T-cell (primary cell): ENCODE data around the gene PLVAP. TPM values are rescaled to one million over a fixed set of nuclear protein-coding genes. Genes with fewer than 3 reads are reported as not detected.

Source experiments
- ATAC-seq, 4 experiments: fragments of 200-7000 bp in 3 of 4; fragments of 150-1000 bp in 1 of 4; cut with Tn5 transposase; replicated peaks in 1 of 4; 1 replicate in 3 of 4; 2 replicates in 1 of 4; pipeline ENCODE4 v1.10.0; 2021; ENCODE audit warnings: moderate library complexity in 3 of 4, mild to moderate bottlenecking in 2 of 4, moderate number of reproducible peaks in 1 of 4
- CTCF ChIA-PET, 2 donors: fragments of 300-600 bp; sonication (Branson Sonifier 250); formaldehyde crosslinking; loops; one replicate each; lab custom pipeline; 2022; ENCODE audit warnings: antibody characterized with exemption in 2 of 2; lab: Charles Lee
- POLR2A ChIA-PET, 2 donors: fragments of 300-600 bp; sonication (Branson Sonifier 250); formaldehyde crosslinking; loops; one replicate each; lab custom pipeline; 2022; ENCODE audit warnings: antibody characterized with exemption in 2 of 2; lab: Charles Lee
- DNase-seq, 35 experiments: peaks; one replicate each; pipeline versions ENCODE4 v3.0.0 to v3.0.0-alpha.2; 2013 to 2023
- H3K27ac ChIP-seq: one replicate; pipeline ENCODE4 v1.5.1; 2013; ENCODE audit warnings: low read length
- H3K27me3 ChIP-seq, 2 experiments: replicated peaks in 1 of 2; 1 replicate in 1 of 2; 2 replicates in 1 of 2; pipeline versions ENCODE4 v1.6.1 to v1.7.0; 2013; ENCODE audit warnings: low read length in 1 of 2, mixed read lengths in 1 of 2; ENCODE audit not compliant: control insufficient read depth in 2 of 2, insufficient read depth in 2 of 2; ENCODE audit errors: extremely low read depth in 1 of 2
- H3K36me3 ChIP-seq, 2 donors: 1 replicate in 1 of 2; 2 replicates in 1 of 2; pipeline versions ENCODE4 v1.6.1 to v1.7.0; 2013; ENCODE audit warnings: low read length in 1 of 2; ENCODE audit not compliant: control insufficient read depth in 2 of 2, insufficient read depth in 1 of 2; ENCODE audit errors: extremely low read depth in 1 of 2
- H3K4me1 ChIP-seq, 2 experiments: 1 replicate in 1 of 2; 2 replicates in 1 of 2; pipeline versions ENCODE4 v1.6.1 to v1.7.0; 2013; ENCODE audit warnings: low read length in 2 of 2, mixed read lengths in 1 of 2; ENCODE audit not compliant: insufficient read depth in 2 of 2, control insufficient read depth in 1 of 2; ENCODE audit errors: extremely low read depth in 1 of 2
- H3K4me3 ChIP-seq, 2 donors: 1 replicate in 1 of 2; 2 replicates in 1 of 2; pipeline versions ENCODE4 v1.5.1 to v1.7.0; 2013; ENCODE audit warnings: mild to moderate bottlenecking in 2 of 2, low read length in 1 of 2, moderate library complexity in 1 of 2; ENCODE audit not compliant: control insufficient read depth in 1 of 2; ENCODE audit errors: extremely low read depth in 1 of 2
- H3K9me3 ChIP-seq: 2 replicates; pipeline ENCODE4 v1.7.0; 2013
- H3K27ac Mint-ChIP-seq, 2 donors: one replicate each; pipeline ENCODE4 v1.8.0; 2020 to 2021; ENCODE audit warnings: mild to moderate bottlenecking in 2 of 2, mixed read lengths in 2 of 2
- H3K27me3 Mint-ChIP-seq, 2 donors: one replicate each; pipeline ENCODE4 v1.8.0; 2021 to 2022; ENCODE audit warnings: mixed read lengths in 2 of 2
- H3K36me3 Mint-ChIP-seq: one replicate; pipeline ENCODE4 v1.8.0; 2021; ENCODE audit warnings: mixed read lengths
- H3K4me1 Mint-ChIP-seq, 3 donors: one replicate each; pipeline ENCODE4 v1.8.0; 2020 to 2022; ENCODE audit warnings: mixed read lengths in 3 of 3, mild to moderate bottlenecking in 1 of 3
- H3K4me3 Mint-ChIP-seq, 3 donors: one replicate each; pipeline ENCODE4 v1.8.0; 2020 to 2022; ENCODE audit warnings: mild to moderate bottlenecking in 3 of 3, mixed read lengths in 3 of 3, moderate library complexity in 3 of 3
- H3K9me3 Mint-ChIP-seq, 3 donors: one replicate each; pipeline ENCODE4 v1.8.0; 2020 to 2022; ENCODE audit warnings: mixed read lengths in 3 of 3
- WGBS: methylation state at CpG from one replicate; pipeline ENCODE4 v1.1.5; 2013; ENCODE audit warnings: missing lambda C conversion rate; ENCODE audit not compliant: insufficient coverage; 5-methylcytosine and 5-hydroxymethylcytosine counted together
- total RNA-seq, 35 experiments: library from RNA in 6 of 35; stranded (reverse) in 6 of 35; fragments of 120-200 nt in 1 of 35; gene quantifications; one replicate each; pipeline versions ENCODE4 v1.2.1 to v1.2.4 and lab custom pipeline; 2013 to 2026

PLVAP gene
- total RNA-seq, 5 donors from 2014 or later (not counting 1 experiment from before 2014, with no cell fraction given), result 0.19 to 0.86 (median 0.48) TPM; not detected in 1

DNA sequence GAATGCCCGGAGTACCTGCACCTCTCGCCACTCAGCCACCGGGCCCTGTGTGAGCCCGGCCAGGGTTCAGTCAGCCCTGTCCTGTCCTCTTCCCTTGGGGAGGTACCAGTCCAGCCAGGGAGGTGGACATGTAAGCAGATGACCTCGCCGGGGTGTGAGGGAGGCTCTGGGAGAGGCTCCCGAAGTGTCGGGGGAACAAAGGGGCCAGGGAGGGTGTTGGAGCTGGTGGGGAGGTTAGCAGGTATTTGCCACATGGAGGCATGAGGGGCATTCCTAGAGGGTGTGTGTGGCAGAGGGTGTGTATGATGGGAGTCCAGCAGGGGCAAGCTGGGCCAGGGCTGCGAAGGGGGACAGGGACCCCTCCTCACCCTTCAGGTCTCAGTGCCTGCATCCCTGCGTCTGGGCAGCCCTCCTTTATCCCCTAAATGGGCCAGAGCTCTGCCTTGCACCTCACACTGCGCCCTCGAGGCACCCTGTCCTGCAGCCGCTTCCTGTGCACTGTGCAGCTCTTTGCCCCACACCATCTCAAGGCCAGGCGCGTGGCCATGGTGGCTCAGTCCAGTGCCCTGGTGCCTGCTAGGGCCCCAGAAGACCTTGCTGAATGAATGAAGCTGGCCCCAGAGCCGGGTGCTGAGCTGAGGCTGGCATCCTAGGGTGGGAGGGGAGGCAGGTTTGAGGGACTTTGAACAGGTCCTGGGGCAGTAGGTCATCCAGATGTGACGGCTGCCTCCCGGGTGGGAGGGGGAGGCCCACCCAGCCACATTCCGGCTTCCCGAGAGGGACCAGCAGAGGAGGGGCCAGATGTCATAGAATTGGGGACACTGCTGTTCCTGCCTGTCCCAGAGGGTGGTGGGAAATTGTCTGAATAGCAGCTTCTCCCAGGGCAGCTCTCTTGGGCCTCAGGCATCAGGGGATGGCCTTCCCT, 64.7 kb downstream of the PLVAP start:
- peaks cover 6 to 38% of the 10 kb centered on the region in 2 experiments for H3K4me1 ChIP-seq
- H3K27ac Mint-ChIP-seq, result no peak overlapping the region
- no peaks in the 10 kb centered on the region for H3K27me3 Mint-ChIP-seq
- WGBS, result 96% methylated on average over 17 of the region's 20 CpGs
- H3K4me1 Mint-ChIP-seq, result peaks cover 32 to 37% (median 34%) of the 10 kb centered on the region in 3 donors
- DNase-seq (no peak), ATAC-seq (no peak)
- ChIA-PET CTCF (interaction anchor here in 1 of 2 donors (0.6 kb wide), 2 partner anchors 28 to 649 kb away, joined by 5 to 9 read pairs; no protein-coding TSS in a partner anchor), POLR2A (interaction anchor here (0.5 to 0.6 kb wide), 2 partner anchors 25 to 122 kb away, joined by 3 read pairs; no protein-coding TSS in a partner anchor)
- no peaks in the 10 kb centered on the region for H3K27me3 ChIP-seq
- no peak overlapping the region for H3K4me3 ChIP-seq
- peak overlapping the region in 1 of 3 donors; percentile 96 for H3K4me3 Mint-ChIP-seq
- no peak overlapping the region for H3K27ac ChIP-seq
- no peaks in the 10 kb centered on the region for H3K9me3 Mint-ChIP-seq
- no peaks in the 10 kb centered on the region for H3K9me3 ChIP-seq
- peaks cover 14% of the 10 kb centered on the region for H3K36me3 Mint-ChIP-seq
- H3K36me3 ChIP-seq, result peaks cover 10 to 34% of the 10 kb centered on the region in 2 donors

DNA sequence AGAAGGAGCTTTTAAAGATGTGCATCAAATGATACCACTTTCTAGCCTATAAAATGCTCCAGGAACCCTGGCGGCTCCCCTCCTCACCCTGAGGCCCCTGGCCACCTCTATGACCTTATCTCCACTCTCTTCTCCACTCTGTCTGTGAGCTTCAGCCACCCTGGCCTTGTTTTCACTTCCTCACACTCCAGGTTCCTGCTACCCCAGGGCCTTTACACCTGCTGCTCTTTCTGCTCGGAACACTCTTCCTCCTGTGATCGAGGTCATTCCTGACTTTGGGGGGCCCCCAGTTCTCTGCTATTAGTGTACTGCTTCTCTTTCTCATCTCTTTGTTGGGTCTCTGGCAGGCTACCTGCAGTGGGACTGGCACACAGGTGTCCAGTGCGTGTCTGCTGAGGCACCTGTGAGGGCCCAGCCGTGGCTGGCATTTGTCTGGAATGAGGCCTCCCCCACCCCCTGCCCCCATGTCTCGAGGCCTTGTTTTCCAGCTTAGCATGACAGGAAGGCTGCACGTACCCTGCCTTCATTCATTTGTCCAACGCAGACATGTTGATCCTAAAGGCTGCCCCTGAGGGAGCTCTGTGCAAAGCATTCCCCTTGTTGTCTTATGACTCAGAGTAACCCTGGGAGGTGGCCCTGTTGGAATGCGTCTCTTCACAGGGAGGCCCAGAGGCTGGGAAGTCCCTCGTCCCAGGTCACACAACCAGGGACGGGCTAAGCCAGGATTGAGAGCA, 65.5 kb downstream of the PLVAP start:
- no peaks in the 10 kb centered on the region for H3K9me3 ChIP-seq
- DNase-seq (no peak), ATAC-seq (no peak)
- H3K4me3 ChIP-seq, result no peak overlapping the region
- peaks cover 6 to 41% of the 10 kb centered on the region in 2 experiments for H3K4me1 ChIP-seq
- ChIA-PET POLR2A (no interaction called here), CTCF (interaction anchor here in 1 of 2 donors (0.5 to 0.6 kb wide), 2 partner anchors 15 to 27 kb away, joined by 7 to 9 read pairs; no protein-coding TSS in a partner anchor)
- H3K4me3 Mint-ChIP-seq, result peak overlapping the region; percentile 41 to 96 (median 60)
- no peaks in the 10 kb centered on the region for H3K27me3 ChIP-seq
- no peak overlapping the region for H3K27ac ChIP-seq
- H3K27me3 Mint-ChIP-seq, result no peaks in the 10 kb centered on the region
- H3K9me3 Mint-ChIP-seq, result no peaks in the 10 kb centered on the region
- peak overlapping the region in 1 of 2 donors; percentile 44 for H3K27ac Mint-ChIP-seq
- WGBS, result 92% methylated on average over 10 of the region's 11 CpGs
- H3K36me3 ChIP-seq, result peaks cover 10 to 34% of the 10 kb centered on the region in 2 donors
- H3K36me3 Mint-ChIP-seq, result peaks cover 14% of the 10 kb centered on the region
- H3K4me1 Mint-ChIP-seq, result peaks cover 32 to 40% (median 38%) of the 10 kb centered on the region in 3 donors

DNA sequence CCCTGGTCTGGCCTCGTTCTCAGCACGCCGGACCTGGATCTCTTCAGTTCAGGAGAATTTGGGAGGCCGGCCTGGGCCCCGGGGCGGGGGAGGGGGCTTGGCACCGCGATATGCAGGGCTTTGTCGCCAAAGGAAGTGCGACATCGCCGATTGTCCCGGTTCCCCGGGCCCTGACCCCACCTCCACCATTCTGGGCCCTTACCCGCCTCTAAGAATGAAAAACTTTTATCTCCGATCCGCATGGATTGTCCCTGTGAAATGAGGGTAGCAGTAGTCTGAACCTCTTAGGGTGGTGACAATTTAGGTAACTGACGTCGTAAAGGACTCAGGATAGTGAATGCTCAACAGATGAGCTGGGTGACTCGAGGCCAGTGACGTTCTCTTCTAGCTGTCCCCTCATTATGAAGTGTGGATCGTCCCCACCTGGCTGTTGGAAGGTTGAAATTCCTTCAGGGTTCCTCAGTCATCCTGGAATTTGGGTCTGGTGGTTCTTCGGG, 67.1 kb downstream of the PLVAP start:
- Mint-ChIP-seq H3K9me3 (no peaks in the 10 kb centered on the region), H3K4me1 (peaks cover 36 to 47% (median 45%) of the 10 kb centered on the region in 3 donors), H3K4me3 (peak overlapping the region; percentile 93 to 98 (median 96)), H3K27ac (peak overlapping the region; percentile 91 to 94), H3K36me3 (peaks cover 4% of the 10 kb centered on the region), H3K27me3 (no peaks in the 10 kb centered on the region)
- Histone ChIP-seq H3K27ac (peak overlapping the region; percentile 52), H3K27me3 (no peaks in the 10 kb centered on the region), H3K36me3 (peaks cover 10 to 26% of the 10 kb centered on the region in 2 donors), H3K9me3 (no peaks in the 10 kb centered on the region), H3K4me1 (peaks cover 6 to 54% of the 10 kb centered on the region in 2 experiments), H3K4me3 (peak overlapping the region; percentile 62 to 75)
- WGBS, result 14% methylated on average over 10 of the region's 23 CpGs
- peak in 5 of 35 experiments; percentile 14 to 33 (median 18) for DNase-seq
- POLR2A ChIA-PET, result interaction anchor here (0.6 to 1.2 kb wide), 3 partner anchors 43 to 110 kb away, joined by 3 to 4 read pairs (median 3); partner anchors contain the start of genes BABAM1 (in 2 of the 2) and MVB12A (in 1 of the 2)
- no peak for ATAC-seq
- CTCF ChIA-PET, result interaction anchor here in 1 of 2 donors (1.2 to 1.6 kb wide), 4 partner anchors 23 to 79 kb away, joined by 3 to 20 read pairs (median 5); partner anchors contain the start of gene BABAM1

DNA sequence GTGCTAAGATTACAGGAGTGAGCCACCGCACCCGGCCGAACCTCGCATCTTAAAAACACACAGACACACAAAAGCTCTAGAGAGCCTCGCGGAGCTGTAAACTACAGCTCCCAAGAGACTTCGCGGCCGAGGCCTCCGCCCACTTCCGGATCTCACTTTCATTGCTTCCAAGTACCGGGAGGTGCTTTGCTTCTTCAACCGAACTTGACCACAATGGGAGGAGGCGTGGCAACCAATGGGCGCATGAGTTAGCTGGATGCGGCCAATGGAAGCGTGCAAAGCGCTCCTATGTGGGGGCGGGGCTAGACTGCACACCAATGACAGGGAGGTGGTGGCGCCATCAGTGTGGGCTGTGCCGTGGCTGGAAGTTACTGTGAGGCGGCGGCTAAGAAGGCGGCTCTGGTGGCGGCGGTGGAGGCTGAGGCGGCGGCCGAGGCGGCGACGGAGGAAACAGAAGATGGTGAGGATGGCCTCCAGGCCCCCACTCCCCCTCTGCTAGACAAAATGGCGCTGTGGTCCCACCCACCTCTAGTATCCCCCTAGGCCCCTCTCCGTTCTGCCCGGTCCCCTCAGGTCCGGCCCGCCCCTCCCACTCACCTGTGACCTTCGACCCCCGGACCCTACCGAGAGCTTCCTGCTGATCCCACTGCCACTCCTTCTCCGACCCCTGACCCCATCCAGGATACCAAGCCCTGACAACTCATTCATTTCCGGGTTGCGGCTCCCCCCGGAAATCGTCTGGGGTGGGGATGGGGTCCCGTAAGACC, 67.8 kb downstream of the PLVAP start, which contains the start of gene DDA1:
DDA1 (plus strand) TSS at position 366 of the 767 bp plus-strand sequence; CDS start at position 458, 92 bp downstream.
- WGBS, result 0% methylated on average over 29 of the region's 46 CpGs
- DNase-seq (peak; percentile 92 to 100 (median 99)), ATAC-seq (peak; percentile 84 to 87 (median 86))
- H3K27me3 ChIP-seq, result no peaks in the 10 kb centered on the region
- Mint-ChIP-seq H3K36me3 (peaks cover 4% of the 10 kb centered on the region), H3K27me3 (no peaks in the 10 kb centered on the region), H3K4me3 (peak within 1 kb of the TSS; percentile 93 to 98 (median 96)), H3K9me3 (no peaks in the 10 kb centered on the region), H3K4me1 (peaks cover 41 to 51% (median 51%) of the 10 kb centered on the region in 3 donors), H3K27ac (peak within 1 kb of the TSS; percentile 91 to 94)
- H3K9me3 ChIP-seq, result no peaks in the 10 kb centered on the region
- peaks cover 6 to 21% of the 10 kb centered on the region in 2 donors for H3K36me3 ChIP-seq
- peak within 1 kb of the TSS; percentile 52 for H3K27ac ChIP-seq
- POLR2A ChIA-PET, result interaction anchor here (0.5 to 1.2 kb wide), 9 partner anchors 19 to 747 kb away, joined by 3 to 8 read pairs (median 3); partner anchors contain the start of genes BABAM1 (in 2 of the 2) and MVB12A (in 1 of the 2)
- CTCF ChIA-PET, result interaction anchor here in 1 of 2 donors (0.6 to 1.6 kb wide), 11 partner anchors 9 to 647 kb away, joined by 3 to 20 read pairs (median 5); partner anchors contain the start of genes BABAM1, BST2 and MVB12A
- H3K4me3 ChIP-seq, result peak within 1 kb of the TSS; percentile 62 to 75
- H3K4me1 ChIP-seq, result peaks cover 6 to 60% of the 10 kb centered on the region in 2 experiments

DNA sequence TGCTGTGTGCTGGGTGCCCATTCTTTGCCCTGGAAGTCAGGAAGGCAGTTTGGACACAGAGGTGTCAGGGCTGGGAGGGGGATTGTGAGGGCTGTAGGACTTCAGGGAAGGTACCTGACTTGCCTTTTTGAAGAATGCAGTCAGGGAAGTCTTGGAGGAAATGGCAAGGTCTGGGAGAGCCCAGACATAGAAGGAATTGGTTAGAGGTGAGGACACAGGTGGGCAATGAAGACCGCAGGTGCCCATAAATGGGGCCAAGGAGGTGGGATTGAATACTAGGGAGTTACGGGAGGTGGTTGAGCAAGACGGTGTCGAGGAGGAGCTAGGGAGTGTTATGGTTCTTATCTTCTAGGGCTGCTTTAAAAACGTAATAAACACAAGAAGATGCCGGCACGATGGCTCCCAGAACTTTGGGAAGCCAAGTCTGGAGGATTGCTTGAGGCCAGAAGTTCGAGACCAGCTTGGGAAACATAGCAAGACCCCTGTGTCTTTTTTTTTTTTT, 69.2 kb downstream of the PLVAP start:
- Mint-ChIP-seq H3K4me1 (peaks cover 48 to 59% (median 57%) of the 10 kb centered on the region in 3 donors), H3K27me3 (no peaks in the 10 kb centered on the region), H3K27ac (peak overlapping the region in 1 of 2 donors; percentile 36), H3K36me3 (peaks cover 4% of the 10 kb centered on the region), H3K4me3 (peak overlapping the region; percentile 49 to 89 (median 80)), H3K9me3 (no peaks in the 10 kb centered on the region)
- Histone ChIP-seq H3K27ac (no peak overlapping the region), H3K36me3 (peaks cover 0 to 12% of the 10 kb centered on the region in 2 donors), H3K4me3 (no peak overlapping the region), H3K4me1 (peaks cover 6 to 72% of the 10 kb centered on the region in 2 experiments), H3K27me3 (no peaks in the 10 kb centered on the region), H3K9me3 (no peaks in the 10 kb centered on the region)
- ChIA-PET CTCF (interaction anchor here in 1 of 2 donors (0.6 to 0.8 kb wide), 2 partner anchors 41 to 96 kb away, joined by 3 read pairs; partner anchors contain the start of gene BABAM1), POLR2A (interaction anchor here in 1 of 2 donors (1.1 kb wide), 1 partner anchor 41 kb away, joined by 6 read pairs; the partner anchor contains the start of gene BABAM1)
- WGBS, result 95% methylated on average over 7 of the region's 8 CpGs
- ATAC-seq, result no peak
- no peak for DNase-seq
